WTC11 (cell line): ENCODE results near the gene NBAS.

Source experiments
- CTCF ChIP-seq: fragments of 200-600 bp; IDR thresholded peaks from 2 replicates; pipeline ENCODE4 v1.8.0; 2022; ENCODE audit warnings: antibody characterized with exemption
- MLX ChIP-seq: sonication (generic); formaldehyde crosslinking; IDR thresholded peaks from 2 replicates; pipeline ENCODE4 v1.8.1; 2023; ENCODE audit warnings: mild to moderate bottlenecking, missing genetic modification reagents, moderate library complexity

DNA sequence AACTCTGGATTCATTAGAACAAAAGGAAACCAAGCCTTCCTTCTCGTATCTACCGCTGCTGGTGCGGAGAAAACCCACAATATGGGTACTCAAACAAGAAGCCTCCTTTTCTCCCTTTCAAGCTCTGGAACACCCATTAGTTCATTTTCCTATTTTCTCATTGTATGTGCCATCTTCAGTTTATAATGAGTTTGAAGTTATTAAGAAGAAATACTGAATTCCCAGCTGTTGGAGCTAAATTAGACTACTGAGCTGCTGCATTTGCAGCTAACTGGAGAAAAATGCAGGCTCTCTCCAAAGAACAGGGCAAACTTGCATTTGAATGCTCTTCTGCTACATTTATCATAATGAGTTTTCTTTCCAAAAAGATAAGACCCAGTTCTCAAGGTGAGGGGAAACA is 398.5 kb downstream of the NBAS start:
- TF ChIP-seq CTCF (no peak), MLX (CRISPR knock-in tag) (no peak)
